NCI-H2196 (cell line): ENCODE data around the gene CNTN2.

Source experiments
- DNase-seq: peaks from one replicate; lab custom pipeline; 2025; ENCODE audit not compliant: unreplicated experiment; lab: John Stamatoyannopoulos, UW

The CNTN2 gene, protein sequence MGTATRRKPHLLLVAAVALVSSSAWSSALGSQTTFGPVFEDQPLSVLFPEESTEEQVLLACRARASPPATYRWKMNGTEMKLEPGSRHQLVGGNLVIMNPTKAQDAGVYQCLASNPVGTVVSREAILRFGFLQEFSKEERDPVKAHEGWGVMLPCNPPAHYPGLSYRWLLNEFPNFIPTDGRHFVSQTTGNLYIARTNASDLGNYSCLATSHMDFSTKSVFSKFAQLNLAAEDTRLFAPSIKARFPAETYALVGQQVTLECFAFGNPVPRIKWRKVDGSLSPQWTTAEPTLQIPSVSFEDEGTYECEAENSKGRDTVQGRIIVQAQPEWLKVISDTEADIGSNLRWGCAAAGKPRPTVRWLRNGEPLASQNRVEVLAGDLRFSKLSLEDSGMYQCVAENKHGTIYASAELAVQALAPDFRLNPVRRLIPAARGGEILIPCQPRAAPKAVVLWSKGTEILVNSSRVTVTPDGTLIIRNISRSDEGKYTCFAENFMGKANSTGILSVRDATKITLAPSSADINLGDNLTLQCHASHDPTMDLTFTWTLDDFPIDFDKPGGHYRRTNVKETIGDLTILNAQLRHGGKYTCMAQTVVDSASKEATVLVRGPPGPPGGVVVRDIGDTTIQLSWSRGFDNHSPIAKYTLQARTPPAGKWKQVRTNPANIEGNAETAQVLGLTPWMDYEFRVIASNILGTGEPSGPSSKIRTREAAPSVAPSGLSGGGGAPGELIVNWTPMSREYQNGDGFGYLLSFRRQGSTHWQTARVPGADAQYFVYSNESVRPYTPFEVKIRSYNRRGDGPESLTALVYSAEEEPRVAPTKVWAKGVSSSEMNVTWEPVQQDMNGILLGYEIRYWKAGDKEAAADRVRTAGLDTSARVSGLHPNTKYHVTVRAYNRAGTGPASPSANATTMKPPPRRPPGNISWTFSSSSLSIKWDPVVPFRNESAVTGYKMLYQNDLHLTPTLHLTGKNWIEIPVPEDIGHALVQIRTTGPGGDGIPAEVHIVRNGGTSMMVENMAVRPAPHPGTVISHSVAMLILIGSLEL

DNA sequence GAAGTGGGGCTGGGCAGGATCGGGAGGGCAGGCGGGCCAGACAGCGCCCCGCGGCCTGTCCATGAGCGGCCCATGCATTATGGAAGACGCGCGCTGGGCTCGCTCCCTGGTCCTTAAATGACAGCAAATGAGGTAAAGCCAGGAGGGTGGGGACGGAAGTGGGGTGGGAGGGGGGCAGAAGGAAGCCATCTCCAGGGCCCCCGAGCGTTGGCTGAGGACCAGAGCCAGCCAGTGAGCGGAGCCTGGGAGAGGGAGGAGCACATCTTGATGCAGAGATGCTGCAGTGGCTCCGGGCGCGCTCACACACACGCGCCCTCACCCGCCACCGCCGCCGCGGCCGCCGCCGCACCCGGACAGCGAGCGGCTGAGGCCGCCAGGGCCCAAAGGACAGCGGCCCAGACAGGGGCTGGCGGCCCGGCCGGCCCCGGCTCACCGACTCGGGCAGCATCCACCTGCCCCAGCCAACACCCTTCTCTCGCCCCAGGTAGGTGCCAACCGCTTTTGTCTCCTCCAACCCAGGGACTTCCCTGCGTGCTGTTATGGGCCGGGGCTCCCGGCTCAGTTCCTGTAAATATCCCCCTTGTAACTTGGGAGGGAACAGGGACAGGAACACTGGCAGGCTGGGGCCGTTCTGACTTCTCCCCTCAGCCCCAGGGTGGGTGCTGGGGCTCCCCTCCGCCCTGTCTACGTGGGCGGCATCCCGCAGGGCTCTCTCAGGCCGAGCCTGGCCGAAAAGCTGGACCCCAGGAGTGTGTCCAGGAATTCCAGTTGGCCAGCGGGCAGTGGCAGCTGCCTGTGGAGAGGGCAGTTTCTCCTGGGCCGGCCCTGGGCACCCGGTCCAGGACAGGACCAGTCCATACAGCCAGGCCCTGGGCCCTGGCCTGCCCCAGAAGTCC is at the start of gene CNTN2:
TSS of gene CNTN2 (plus strand) at position 302 of the 896 bp plus-strand sequence. CDS start 9,974 bp downstream, outside the sequence.
- DNase-seq = no peak

DNA sequence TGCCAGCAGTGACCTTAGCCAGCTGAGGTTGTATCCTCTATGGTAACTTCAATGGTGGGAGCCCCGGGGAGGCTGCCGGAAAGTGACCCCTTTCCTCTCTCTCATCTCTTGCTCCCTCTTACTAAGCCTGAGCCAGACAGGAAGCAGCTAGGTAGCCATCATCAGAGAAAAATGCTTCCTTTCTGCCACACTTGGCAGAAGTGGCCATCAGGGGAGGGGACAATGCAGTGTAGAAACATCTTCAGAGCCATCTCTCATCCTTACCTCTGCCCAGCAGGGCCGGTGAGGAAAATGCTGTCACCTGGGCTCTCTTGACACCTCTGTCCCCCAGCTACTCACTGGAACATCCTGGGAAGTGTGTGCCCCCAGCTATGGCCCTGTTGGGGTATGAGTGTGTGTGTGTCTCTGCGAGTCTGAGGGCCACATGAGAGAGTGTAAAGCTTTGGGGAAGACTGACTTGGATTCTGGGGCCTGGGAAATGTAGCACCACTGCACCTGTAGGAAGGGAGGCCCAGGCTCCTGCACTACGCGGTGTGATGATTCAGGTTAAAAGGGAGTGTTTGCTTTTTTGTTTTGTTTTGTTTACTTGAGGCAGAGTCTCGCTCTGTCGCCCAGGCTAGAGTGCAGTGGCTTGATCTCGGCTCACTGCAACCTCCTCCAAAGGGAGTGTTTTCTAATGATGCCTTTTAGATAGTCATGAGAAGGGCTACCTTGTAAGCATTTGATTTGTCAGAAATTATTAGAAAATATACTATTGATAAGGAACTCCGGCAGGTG is 48.7 kb upstream of the CNTN2 start:
- no peak for DNase-seq

DNA sequence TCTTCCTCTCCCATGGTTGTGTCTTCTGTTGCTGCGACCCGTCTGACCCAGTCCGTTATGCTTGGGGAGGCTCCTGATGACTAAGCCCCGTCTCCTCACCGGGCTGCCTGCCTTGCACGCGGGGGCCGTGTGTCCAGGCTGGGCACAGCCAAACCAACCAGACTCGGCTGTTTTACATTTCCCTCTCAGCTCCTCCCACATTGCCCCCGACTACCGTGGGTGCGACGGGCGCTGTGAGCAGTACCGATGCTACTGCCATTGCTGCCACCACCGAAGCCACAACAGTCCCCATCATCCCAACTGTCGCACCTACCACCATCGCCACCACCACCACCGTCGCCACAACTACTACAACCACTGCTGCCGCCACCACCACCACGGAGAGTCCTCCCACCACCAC is 46.0 kb upstream of the CNTN2 start:
- no peak for DNase-seq

GRCh38 chr1:204997591-204998355 is 45.2 kb upstream of the CNTN2 start:
- no peak for DNase-seq

DNA sequence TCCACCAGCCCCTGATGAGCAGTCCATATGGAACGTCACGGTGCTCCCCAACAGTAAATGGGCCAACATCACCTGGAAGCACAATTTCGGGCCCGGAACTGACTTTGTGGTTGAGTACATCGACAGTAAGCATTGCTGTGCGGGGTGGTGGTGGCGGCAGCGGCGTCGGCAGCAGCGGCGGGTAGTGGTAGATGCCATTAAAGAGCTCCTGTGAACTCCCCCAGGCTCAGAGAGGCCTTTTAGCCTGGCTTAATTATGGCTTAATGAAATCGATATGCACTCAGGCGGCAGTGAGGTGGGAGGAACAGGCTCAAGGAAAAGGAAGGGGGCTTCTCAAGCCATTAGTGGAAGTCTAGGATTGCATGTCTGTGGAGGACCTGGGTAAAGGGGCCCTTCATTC is 41.9 kb upstream of the CNTN2 start:
- no peak for DNase-seq

- no peak for DNase-seq
Observed at GRCh38 chr1:205002705-205003104, 40.3 kb upstream of the CNTN2 start.

DNA sequence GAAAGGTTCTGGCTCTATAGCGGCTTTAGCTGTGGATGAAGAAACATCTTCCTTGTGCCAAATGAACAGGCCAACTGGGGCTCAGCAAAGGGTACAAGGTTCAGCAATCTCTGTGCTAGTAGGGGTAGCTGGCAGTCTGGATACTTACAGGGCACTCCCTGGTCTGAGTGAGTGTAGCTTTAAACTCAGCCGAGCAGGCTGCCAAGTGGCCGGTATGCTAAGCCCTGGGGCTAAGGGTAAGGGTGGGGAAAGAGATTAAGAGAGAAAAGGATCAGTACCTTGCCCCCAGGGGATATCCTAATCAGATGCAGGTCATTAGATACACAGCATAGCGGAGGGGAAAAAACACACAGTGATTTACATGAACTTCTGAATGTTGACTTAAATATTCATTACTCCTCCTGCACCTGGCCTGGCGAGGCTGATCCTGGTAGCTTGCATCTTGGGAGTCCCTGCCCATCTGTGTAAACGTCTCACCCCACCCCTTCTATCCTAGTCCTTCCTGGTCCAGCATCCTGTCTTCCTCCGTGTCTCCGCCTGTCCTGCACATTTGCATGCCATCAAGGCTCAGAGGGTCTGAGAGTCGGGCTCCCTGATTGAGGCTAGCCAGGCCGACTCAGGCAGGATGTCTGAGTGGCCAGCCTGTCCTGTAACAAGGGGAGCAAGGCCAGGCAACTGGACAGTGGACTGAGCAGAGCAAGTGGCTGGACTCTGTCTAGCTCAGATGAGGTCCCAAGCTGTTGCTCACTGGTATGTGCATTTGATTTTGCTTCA is 39.5 kb upstream of the CNTN2 start:
- DNase-seq = no peak

DNA sequence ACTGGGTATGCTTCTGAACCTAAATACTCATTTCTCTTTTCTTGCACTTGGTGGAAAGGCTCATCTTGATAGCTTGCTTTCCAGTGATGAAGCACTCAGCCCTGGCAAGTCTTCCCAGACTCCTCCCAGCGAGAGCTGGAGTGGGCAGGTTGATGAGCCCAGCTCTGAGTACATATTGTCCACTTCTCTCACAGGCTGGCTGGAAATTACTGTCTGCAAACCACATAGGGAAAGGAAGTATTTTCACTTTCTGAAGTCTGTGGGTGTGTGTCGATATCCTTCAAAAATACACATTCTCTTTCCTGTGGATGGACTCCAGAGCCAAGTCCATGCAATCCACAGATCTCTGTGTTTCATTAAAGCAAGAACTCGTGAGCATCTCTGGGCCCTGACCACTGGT is 38.7 kb upstream of the CNTN2 start:
- DNase-seq = no peak

DNA sequence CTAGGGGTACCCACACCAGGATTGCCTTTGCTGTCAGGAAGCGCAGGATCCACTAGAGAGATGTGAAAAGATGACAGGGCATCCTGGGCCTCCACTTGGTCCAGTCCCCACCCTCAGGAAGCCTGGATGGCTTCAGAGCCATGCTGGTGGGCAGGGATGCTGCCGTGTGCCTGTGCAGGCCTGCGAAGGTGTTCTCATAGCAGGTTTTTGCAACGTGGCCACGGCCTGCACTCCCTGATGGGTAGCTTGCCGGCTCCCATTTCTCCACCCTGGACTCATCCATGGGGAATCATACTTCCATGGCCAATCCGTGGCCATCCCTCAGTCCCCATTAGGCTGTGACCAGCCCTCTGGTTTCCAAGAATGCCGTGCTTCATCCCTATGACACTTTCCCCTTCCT is 34.1 kb upstream of the CNTN2 start:
- no peak for DNase-seq

DNA sequence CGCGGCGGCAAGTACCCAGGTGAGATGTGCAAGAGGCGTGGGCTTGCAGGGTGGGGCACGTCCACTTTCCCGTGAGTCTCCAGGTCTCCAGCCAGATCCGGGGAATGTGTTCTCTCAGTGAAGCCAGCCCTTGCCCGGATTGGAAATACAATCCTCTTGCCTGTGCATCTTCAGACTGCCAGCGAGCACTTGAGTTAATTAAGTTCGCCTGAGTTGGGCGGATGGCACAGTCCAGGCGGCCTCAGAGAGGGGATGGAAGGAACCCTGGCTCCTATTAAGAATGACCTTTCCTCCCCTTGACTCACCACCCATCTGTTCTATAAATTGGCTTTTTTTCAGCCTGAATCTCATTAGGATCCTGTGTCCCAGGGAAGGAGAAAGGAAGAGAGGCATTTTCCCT is 33.3 kb upstream of the CNTN2 start:
- DNase-seq = no peak

GRCh38 chr1:205012391-205013140 is 30.4 kb upstream of the CNTN2 start:
- DNase-seq = no peak

GRCh38 chr1:205013683-205014367 is 29.2 kb upstream of the CNTN2 start:
- DNase-seq = peak; percentile 68

DNA sequence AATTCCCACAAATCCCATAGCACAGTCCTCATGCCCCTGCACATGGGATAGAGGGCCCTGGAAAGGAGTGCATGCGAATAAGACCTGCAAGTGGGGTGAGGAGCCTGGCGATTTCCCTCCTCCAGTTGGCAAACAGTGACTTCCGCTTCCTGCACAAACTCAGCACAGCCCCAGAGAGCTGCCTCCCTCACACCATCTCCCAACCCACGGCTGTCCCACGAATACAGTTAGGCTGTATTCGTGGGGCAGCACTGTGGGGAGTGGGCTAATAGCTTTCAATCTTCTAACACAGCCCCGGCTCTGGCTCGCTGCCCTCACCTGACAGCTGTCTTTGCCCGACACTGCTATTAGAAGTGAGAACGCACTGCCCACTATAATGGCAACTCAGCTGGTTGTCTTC is 28.2 kb upstream of the CNTN2 start:
- no peak for DNase-seq

DNA sequence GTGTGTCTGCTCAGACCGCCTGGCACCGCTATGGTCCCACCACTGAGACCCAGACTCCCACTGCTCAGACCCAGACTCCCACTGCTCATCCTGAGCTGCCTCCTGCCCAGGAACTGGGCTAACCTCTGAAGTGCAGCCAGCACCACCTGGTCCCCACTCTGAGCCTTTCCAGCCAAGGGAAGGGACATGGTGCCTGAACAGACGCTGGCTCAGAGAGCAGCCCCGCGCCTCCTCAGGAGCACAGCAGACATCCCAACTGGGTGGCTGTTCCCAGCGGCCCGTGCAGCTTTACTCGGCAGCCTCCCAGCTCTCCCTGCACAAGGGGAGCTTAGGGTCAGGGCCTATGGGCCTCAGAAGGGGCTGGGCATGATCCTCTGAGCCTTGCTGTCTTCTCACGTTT is 27.8 kb upstream of the CNTN2 start:
- DNase-seq = no peak

- DNase-seq = no peak
Observed at GRCh38 chr1:205016075-205016474, 26.9 kb upstream of the CNTN2 start.

- no peak for DNase-seq
Observed at GRCh38 chr1:205016584-205016983, 26.4 kb upstream of the CNTN2 start.

GRCh38 chr1:205017001-205017400 is 26.0 kb upstream of the CNTN2 start:
- DNase-seq = no peak
